Stimulated activated CD4-positive, alpha-beta T cell treated with anti-CD3 and anti-CD28 coated beads, Interleukin-12 subunit alpha, Interleukin-12 subunit beta, amount 100 ng/mL, for 24 hours (primary cell): ENCODE results near the gene GMEB2.
"Not testable (repeated sequence)": the region's sequence is repeated elsewhere in the genome, so short reads cannot be mapped to it uniquely, and the experiment has no call there.

ENCODE experiments used
- DNase-seq, 2 experiments: peaks; one replicate each; pipeline ENCODE4 v3.0.0-alpha.2; 2020; ENCODE audit warnings: low read depth in 2 of 2

The GMEB2 gene

DNA sequence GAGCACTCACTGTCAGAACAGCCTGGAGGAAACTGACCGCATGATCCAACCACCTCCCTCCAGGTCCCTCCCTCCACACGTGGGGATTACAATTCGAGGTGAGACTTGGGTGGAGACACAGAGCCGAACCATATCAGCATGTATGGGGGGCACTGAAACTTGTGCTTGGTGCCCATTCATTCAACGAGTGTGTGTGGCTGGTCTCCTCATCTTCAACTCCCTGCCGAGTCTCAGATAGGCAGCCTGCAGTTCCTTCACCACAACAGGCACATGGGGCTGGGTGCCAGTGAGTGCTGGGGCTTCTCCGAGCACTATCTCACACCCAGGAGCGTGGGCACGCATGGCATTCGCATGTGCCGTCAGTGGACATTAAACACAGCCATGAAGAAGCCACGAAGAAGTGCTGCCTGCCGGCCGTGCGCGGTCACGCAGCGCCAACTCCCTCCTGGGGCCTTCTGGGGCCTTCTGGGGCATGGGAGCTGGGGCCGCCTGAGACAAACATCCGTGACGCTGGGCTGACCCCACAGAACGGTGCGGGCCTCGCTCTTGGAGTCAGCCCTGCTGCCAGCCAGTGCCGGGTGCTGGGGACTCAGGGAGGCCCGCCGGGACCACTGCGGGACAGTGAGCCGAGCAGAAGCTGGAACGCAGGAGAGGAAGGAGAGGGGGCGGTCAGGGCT, 30.5 kb upstream of the GMEB2 start:
- no peak for DNase-seq

DNA sequence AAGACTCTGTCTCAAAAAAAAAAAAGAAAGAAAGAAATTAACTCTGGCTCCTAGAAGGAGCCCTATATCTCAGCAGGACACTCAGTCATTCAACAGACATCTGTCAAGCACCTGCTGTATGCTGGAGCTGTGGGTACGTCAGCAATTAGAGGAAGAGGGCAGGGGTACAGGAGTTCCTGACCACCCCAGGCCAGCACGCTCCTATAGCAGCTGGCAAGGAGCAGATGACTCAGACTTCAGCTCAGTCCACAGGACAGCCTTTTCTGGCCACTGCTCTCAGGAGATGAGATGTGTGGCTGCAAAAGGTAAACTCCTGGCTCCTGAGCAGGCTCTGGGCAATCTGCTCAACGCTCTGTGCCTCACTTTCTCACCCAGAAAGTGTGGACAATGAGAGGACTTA, 29.6 kb upstream of the GMEB2 start:
- DNase-seq: no peak

DNA sequence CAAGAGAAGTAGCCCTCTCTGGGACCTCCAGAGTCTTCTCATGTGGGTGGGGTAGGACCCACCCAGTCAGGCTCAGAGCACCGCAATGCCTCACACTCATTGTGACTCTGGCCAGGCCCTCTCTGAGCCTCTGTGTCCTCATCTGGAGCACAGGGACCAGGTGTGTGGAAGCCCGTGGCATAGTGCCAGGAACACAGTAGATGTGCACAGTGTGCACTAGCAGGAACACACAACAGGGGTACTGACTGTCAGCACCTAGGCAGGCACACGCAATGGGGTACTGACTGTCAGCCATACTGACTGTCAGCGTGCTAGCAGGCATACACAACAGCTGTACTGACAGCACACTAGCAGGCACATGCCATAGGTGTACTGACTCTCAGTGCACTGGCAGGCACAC, 28.3 kb upstream of the GMEB2 start:
- DNase-seq: no peak

DNA sequence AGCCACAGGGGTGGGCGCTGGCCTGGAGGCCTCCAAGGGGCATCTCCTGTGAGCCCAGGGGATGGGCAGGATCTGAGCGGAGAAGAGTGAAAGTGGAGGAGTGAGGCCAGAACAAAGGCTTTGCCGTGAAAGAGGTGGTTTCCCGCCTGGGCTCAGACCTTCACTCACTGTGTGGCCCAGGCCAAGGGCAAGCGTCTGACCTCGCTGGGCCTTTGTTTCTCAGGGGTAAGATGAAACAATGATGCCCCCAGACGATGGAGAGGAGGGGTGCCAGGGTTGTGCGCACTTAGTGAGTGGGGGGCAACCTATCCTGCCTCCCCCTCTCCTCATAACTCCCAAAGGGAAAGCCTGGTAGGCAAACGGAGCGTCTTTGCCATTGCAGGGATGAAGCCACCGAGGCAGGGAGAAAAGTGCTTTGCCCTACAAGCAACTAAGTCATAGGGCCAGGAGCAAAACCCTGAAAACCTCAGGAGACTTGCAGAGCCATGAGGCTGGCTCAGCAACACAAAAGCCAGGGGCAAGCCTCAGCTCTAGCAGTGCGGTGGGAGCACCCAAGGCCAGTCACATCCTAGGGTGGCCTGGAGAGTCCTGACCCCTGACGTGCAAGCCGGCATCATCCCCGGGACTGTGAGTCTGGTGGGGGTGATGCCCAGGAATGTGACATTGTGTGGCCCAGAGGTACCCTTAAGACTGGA, 27.2 kb upstream of the GMEB2 start:
- DNase-seq: no peak

DNA sequence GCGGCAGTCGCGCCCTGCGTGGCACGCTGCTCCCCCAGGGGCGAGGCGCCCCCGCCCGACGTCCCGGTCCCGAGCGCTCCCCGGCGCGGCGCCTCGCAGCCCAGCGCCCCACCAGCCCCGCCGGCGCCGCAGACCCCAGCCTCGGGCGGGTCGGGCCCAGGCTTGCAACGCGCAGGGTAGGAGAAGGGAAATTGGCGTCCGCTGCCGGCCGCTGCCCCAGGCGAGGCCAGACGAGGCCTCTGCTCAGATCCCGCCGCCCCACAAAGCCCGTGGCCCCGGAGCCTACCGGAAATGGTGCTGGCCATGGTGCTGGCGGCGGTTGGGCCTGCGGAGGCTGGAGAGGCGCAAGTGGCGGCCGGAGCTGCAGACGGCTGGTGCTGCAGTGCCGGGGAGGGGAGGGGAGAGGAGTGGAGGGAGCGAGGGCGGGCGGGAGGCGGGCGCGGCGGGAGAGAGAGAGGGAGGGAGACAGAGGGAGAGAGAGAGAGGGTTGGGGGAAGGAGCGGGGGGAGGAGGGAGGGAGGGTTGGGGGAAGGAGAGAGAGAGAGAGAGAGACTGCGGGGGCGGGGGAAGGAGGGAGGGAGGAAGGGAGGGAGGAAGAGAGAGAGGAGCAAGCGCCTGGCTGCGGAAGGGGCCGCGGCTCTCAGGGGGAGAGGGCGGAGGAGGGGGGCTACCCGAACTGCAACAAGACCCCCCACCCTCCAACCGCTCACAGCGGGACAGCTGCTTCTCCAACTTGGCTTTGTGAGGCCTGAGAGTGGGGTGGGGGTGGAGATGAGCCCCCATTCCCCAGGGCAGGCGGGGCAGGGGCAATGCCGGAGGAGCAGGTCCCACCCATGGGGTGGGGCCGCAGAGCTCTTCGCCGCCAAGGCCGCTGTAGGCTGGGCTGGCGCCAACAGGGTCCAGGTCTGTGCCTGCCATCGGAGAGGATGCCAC, 26.4 kb upstream of the GMEB2 start, which contains the start of gene STMN3:
STMN3 (minus strand) TSS at position 384 of the 933 bp plus-strand sequence; CDS start at position 305, 79 bp downstream.
- peak in 1 of 2 experiments; percentile 59 for DNase-seq

DNA sequence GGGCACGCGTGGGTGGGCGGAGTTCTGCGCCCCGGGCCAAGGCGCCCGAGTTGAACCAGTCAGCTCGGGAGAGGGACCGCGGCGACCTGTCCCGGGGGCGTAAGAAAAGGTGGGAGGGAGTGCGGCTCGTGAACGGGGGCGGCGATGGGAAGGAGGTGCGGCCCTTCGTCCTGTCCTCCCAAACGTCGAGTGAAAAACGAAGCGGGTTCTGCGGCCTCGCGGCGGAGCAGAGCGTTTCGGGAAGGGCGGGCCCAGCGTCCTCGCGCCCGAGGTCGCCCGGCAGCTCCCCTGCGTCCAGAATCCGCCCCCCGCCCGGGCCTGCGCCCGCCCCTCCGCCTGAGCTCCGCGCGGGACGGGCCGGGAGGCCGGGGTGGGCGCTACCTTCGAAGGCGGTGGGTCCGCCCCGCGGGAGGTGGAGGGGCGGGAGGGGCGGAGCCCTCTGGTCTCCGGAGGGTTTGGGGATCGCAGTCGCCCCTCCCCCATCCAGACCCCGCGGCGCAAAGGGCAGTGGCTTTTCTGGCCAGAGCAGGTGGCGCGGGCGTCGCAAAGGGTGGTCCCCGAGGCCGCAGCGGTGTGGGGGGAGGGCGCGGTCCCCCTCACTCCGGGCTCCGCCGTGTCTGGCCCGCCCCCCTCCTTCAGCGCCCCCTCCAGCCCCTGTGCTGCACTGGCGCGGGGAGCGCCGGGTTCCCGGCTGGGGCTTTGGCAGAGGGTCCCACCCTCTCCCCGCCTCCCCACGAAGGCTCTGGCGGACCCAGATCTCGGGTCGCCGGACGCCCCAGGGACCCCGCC, 25.5 kb upstream of the GMEB2 start:
- no peak for DNase-seq

DNA sequence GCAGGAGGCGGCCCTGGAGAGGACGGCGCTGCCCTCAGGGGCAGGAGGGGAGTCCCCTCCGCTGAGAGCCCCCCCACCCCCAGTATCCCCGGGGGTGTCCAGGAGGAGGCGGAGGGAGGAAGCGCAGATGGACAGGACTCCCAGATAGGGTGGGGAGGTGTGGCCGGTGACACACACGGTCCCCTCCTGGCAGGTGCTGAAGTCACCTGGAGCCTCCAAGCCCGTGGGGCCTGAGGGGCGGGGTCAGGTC, 25.0 kb upstream of the GMEB2 start:
- no peak for DNase-seq

DNA sequence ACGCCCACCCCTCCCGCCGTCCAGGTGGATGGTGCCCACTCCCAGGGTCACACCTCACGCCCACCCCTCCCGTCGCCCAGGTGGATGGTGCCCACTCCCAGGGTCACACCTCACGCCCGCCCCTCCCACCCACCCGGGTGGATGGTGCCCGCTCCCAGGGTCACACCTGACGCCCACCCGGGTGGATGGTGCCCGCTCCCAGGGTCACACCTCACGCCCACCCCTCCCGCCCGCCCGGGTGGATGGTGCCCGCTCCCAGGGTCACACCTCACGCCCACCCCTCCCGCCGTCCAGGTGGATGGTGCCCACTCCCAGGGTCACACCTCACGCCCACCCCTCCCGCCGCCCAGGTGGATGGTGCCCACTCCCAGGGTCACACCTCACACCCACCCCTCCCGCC, 23.6 kb upstream of the GMEB2 start:
- not testable (repeated sequence) for DNase-seq

DNA sequence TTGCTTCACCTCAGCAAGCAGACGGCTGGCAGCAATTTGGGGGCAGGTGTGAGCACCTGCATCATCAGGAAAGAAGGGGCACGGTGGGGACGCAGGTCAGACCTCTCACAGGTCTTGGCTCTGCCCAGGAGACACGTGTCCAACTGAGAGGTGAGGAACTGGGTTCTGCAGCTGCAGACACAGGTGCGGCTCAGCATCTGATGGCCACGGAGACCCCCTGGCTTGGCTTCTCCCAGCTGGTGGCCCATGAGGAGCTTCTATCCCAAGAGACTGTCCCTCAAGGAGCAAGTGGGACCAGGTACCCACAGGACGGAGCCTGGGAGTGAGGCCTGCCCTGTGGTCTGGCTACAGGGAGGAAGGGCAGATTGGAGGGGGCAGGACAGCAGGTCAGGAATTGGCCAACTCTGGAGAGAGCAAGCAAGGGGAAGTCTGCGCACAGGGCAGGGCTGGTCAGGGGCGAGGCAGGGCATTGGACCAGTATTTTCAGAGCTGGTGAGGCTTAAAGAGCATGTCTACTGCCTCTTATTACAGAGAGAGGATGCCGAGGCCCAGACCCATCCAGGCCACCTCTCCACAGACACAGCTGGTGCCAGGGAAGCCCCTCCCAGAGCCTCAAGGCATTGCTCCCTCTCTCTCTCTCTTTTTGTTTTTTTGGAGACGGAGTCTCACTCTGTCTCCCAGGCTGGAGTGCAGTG, 22.1 kb upstream of the GMEB2 start:
- no peak for DNase-seq

DNA sequence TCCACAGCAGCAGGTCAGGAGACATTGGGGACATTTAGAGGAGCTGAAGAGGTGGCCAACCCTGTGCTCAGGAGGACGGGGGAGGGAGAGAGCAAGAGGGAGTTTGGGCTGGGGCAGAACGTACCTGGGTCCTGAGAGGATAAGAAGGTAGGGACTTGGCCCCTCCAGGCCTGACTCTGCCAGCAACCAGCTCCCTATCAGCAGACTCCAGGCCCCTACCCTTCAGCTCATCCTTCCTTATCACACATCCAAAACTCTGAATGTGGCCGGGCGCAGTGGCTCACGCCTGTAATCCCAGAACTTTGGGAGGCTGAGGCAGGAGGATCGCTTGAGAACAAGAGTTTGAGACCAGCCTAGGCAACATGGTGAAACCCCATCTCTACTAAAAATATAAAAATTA, 21.3 kb upstream of the GMEB2 start:
- DNase-seq: no peak

DNA sequence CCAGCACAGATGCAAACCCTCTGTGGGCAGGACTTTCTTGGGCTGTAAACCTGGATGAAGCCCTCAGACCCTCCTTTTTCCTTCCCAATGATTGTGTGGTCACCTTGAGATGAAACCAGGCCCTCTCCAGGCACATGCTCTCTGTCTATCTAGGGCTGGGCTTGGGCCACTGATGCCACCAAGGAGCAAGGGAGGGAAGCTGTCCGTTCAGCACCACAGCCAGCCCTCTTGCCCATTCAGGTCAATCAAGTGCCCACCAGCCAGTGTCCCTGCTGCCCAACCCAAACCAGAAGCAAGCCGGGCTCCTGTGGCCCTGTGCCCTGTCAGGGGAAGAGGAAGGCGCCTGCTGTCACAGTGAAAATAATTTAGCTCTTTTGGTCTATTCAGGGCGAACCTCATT, 18.3 kb upstream of the GMEB2 start:
- no peak for DNase-seq

DNA sequence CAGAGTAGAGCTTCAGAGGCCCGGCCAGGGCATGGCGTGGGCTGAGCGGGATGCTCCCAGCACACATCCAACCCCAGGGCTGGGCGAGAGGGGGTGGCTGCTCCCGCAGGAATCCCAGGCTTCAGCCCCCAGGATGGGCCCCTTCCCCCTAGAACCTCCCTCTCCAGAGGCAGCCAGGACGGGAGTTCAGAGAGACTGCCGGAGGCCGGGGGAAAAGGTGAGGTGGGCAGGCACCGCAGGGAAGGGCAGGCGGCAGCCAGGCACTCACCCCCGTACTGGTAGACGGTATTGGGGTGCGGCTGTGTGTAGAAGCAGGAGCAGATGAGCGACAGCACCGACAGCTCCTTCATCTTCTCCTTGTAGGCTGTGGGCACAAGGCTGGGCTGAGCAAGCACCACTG, 17.0 kb upstream of the GMEB2 start:
- DNase-seq: no peak

DNA sequence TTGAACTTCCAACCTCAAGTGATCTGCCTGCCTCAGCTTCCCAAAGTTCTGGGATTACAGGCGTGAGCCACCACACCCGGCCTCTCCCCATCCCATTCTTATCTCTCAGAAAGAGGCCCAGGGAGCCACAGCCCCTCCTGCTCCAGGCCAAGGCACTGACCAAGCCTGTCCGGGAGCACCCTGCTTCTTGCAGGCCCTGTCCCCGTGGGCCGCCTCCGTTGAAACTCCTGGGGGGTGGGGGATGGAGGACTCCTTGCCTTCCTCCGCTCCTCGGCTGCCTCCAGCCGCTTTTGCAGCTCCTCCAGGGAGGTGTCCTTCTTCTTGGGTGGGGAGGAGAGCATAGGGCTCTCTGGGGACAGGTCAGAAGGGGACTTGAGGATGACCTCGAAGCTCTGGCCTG, 16.6 kb upstream of the GMEB2 start:
- DNase-seq: no peak

DNA sequence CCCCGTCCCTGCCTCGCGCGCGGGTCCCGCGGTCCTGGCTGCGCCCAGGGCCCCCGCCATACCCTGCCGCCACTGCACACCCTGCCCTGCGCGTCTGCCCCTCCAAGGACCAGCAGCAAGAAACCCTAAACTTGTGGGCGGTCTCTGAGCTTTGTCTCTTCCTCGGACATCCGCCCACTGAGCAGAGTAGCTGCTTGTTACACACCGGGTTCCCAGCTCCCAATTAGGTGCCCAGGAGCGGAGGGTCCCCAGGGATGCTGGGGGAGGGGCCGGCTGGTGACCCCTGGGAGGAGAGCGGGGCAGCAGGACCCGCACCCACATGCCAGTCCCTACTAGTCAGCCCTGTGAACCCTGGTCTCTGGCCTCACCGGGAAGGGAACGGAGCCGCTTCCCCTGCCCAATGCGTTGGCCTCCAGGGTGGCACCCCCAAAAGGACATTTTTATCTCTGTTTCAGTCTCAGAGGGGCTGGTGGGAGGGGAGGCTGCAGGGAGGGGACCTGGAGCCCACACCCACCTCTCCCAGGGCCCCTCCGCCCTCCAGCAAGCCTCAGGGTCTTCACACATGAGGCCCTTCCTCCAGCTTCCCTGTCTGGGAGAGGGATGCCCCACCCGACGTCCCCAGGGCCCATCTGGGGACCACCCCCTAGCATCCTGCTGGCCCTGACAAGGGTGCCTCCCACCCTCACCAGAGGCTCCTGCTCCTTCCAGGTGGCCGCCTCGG, 15.8 kb upstream of the GMEB2 start:
- no peak for DNase-seq

DNA sequence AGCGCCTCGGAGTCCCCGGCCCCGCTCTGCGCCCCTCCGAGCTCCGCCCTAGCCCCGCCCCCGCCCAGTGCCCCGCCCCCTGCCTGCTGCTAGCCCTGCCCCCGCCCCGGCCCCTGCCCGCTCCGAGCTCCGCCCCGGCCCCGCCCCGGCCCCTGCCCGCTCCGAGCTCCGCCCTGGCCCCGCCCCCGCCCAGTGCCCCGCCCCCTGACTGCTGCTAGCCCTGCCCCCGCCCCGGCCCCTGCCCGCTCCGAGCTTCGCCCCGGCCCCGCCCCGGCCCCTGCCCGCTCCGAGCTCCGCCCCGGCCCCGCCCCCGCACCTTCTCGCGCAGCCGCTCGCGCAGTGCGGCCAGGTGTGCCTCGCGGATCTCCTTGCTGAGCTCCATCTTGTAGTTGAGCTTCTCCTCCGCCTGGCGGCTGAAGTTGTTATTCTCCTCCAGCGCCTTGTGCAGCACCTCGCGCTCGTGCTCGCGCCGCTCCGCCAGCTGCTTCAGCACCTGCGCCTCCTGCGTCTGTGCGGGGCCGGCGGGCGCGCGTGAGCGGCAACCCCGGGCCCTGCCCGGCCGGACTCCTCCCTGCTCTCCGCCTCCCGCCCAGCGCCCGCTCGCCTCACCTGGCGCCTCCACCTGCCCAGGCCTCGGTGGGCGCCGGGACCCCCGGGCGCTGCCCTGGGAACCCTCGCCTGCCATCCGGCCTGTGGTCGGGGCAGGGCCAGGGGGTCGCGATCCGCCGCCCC, 15.1 kb upstream of the GMEB2 start:
- peak; percentile 92 to 96 for DNase-seq

DNA sequence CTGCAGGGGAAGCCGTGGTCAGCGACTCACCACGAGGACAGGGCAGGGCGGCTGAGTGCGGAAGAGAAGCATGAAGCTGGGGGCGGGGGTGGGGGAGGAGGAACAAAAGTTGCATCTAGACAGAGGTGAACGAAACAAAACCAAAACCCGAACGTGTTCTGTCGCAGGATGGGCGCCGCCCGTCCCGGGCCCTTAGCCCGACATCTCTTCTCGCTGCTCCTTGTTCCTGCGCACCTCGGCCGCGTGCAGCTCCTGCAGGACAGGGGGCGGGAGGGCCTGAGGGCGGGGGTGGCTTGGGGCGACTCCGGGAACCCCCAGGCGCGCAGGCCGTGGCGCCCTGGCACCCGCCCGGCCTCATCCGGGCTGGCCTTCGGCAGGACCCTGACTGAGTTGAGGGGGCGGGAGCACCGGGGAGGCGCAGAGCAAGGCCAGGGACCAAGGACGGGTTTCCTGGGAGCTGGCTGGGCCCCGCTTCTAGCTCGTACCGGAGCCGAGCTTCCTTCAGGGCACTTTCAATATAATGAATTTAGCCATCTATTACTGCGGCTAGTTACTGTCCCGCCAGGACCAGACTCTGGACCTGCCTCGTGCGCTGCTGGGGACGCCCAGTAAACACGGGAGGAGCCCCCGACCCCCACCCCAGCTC, 14.4 kb upstream of the GMEB2 start:
- DNase-seq: no peak

DNA sequence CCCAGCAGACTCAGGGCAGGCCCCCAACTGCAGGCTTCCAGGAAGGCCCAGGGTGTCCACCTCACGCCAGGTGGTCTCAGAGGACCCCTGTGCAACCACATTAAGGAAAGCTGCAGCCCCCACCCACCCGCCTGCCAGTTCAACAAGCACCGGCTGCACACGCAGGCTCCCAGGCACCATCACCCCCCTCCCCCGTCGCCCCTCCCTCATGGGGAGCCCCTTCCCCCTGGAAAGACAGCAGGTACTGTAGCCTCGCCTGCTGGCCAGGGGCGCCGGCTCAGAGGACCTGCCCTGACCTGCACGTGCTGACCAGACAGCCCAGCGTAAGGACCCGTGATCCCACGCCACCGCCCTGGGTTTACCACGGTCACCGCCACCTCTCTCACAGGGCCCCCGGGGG, 13.8 kb upstream of the GMEB2 start:
- not testable (repeated sequence) for DNase-seq

DNA sequence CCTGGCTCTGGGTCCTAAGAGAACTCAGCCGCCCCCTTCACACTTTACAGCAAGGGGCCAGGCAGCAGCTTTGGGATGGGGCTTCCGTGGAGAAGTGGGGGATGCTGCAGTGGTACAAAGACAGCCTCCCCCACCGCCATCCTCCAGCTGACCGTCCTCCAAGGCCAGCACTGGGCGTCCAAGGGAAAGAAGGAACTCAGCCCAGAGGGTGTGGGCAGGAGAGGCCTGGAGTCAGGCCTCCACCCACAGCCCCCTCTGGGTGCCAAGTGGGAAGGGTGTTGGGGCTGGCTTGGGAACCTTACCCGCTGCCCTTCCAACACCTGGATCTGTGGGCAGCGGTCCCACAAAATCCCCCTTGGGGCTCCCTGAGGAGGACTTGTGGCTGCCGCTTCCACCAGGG, 13.2 kb upstream of the GMEB2 start:
- DNase-seq: no peak
